Activated CD4-positive, CD25-positive, alpha-beta regulatory T cell treated with anti-CD3 and anti-CD28 coated beads, Interleukin-2, amount 50 U/mL, for 16 hours (primary cell): ENCODE measurements around the gene EPHA1.
A peak's percentile ranks its signal among the peaks of the same experiment; 100 is the strongest.

ENCODE experiments used
- DNase-seq: peaks from one replicate; pipeline ENCODE4 v3.0.0-alpha.2; 2020; ENCODE audit warnings: low read depth, low spot score

EPHA1 gene

GRCh38 chr7:143351060-143351459 is 57.6 kb downstream of the EPHA1 start:
- no peak for DNase-seq

DNA sequence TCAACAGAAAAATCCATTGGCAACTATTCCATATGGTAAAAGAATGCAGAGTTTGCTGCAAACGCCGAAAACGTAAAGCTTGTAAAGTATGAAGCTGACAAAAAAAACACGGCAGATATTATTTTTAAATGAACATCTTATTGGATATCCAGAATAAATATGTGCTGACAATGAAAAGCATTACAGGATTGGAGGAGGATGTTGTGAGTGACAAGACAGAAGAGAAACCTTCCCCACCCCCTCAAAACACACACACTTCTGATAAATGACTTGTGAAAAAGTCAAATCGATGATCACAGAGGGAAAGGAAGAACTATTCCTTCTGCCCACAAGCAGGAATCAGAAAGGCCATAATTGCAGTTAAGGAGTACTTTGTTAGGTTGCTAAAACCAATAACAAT is 60.7 kb downstream of the EPHA1 start:
- no peak for DNase-seq

- no peak for DNase-seq
Measured at GRCh38 chr7:143346018-143346417, 62.6 kb downstream of the EPHA1 start.

GRCh38 chr7:143345428-143345900 is 63.2 kb downstream of the EPHA1 start:
- DNase-seq: peak; percentile 27

GRCh38 chr7:143343596-143343995 is 65.1 kb downstream of the EPHA1 start:
- no peak for DNase-seq

GRCh38 chr7:143341842-143342241 is 66.8 kb downstream of the EPHA1 start:
- DNase-seq: no peak
